Sigmoid colon (tissue), 4 donors: ENCODE data around the gene EED.

Experiments
- EP300 ChIP-seq, 4 donors: sonication (generic); formaldehyde crosslinking; IDR thresholded peaks; one replicate each; pipeline ENCODE4 v1.6.1; 2017; ENCODE audit warnings: antibody characterized with exemption in 4 of 4
- POLR2A ChIP-seq, 2 donors: fragments of 450-650 bp; IDR thresholded peaks; one replicate each; pipeline ENCODE4 v1.6.1; 2016; ENCODE audit warnings: antibody characterized with exemption in 2 of 2, mild to moderate bottlenecking in 2 of 2, moderate library complexity in 2 of 2
- POLR2AphosphoS5 ChIP-seq, 4 donors: sonication (generic); formaldehyde crosslinking; IDR thresholded peaks; one replicate each; pipeline ENCODE4 v1.6.1; 2017; ENCODE audit warnings: antibody characterized with exemption in 4 of 4
- TF ChIP-seq, protein P1 (sequence below), 4 experiments: fragments of 450-650 bp in 3 of 4; fragments of 200-600 bp in 1 of 4; IDR thresholded peaks; one replicate each; pipeline ENCODE4 v1.5.1; 2016 to 2019; ENCODE audit warnings: antibody characterized with exemption in 4 of 4, mild to moderate bottlenecking in 3 of 4, moderate library complexity in 2 of 4

DNA sequence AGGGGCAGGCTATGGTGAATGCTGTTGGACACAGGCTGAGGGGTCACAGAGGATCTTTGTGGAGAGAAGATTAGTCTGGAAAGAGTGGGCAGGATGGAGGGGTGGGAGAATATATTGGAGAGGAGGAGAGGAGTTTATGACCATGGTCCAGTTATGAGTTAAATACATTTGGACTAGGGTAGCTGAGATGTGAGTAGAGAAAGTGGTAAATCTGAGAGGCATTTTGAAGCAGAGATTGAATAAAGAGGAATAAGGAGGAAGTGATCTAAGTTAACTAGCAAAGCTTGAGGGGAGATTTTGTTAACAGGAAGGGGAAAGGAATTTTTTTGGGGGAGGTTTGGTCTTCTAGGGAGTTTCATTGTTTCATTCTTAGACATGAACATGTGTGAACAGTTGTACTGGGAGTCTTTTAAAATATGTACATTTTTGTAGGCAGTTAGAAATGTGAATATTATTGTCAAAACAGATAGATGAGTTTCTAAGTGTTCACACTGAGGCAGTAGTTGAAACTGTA is 43.1 kb upstream of the EED start:
- TF ChIP-seq, protein P1, sequence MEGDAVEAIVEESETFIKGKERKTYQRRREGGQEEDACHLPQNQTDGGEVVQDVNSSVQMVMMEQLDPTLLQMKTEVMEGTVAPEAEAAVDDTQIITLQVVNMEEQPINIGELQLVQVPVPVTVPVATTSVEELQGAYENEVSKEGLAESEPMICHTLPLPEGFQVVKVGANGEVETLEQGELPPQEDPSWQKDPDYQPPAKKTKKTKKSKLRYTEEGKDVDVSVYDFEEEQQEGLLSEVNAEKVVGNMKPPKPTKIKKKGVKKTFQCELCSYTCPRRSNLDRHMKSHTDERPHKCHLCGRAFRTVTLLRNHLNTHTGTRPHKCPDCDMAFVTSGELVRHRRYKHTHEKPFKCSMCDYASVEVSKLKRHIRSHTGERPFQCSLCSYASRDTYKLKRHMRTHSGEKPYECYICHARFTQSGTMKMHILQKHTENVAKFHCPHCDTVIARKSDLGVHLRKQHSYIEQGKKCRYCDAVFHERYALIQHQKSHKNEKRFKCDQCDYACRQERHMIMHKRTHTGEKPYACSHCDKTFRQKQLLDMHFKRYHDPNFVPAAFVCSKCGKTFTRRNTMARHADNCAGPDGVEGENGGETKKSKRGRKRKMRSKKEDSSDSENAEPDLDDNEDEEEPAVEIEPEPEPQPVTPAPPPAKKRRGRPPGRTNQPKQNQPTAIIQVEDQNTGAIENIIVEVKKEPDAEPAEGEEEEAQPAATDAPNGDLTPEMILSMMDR (IDR thresholded peaks at IDR 0.05): no peak
- TF ChIP-seq POLR2A (IDR thresholded peaks at IDR 0.05): no peak
- no peak for TF ChIP-seq POLR2AphosphoS5 (IDR thresholded peaks at IDR 0.05)
- TF ChIP-seq EP300 (IDR thresholded peaks at IDR 0.05): no peak
